GM21390 (cell line): ENCODE results near the gene GPT2.
"Not testable (repeated sequence)": the region's sequence is repeated elsewhere in the genome, so short reads cannot be mapped to it uniquely, and the experiment has no call there.

Source experiments
- ATAC-seq: cut with Tn5 transposase; IDR thresholded peaks from one replicate; pipeline ENCODE4 v1.9.1; 2021; ENCODE audit not compliant: unreplicated experiment

The GPT2 gene

GRCh38 chr16:46862555-46863447 is 21.4 kb upstream of the GPT2 start:
- no peak for ATAC-seq

- no peak for ATAC-seq
These were observed 17.9 kb upstream of the GPT2 start for GRCh38 chr16:46866286-46866685.

- ATAC-seq: not testable (repeated sequence)
These were observed 16.7 kb upstream of the GPT2 start for GRCh38 chr16:46867486-46867885.

- not testable (repeated sequence) for ATAC-seq
These were observed 15.3 kb upstream of the GPT2 start for GRCh38 chr16:46868891-46869290.

- ATAC-seq: no peak
These were observed 12.6 kb upstream of the GPT2 start for GRCh38 chr16:46871597-46871996.

GRCh38 chr16:46873201-46873600 is 11.0 kb upstream of the GPT2 start:
- no peak for ATAC-seq

GRCh38 chr16:46875243-46875642 is 8.9 kb upstream of the GPT2 start:
- no peak for ATAC-seq

GRCh38 chr16:46882304-46882939 is 1.7 kb upstream of the GPT2 start:
- no peak for ATAC-seq

GRCh38 chr16:46882940-46883307 is 1.2 kb upstream of the GPT2 start:
- ATAC-seq: no peak

GRCh38 chr16:46883353-46883689 is 841 bp upstream of the GPT2 start:
- ATAC-seq: no peak

- ATAC-seq: peak; percentile 13
These were observed 541 bp downstream of the GPT2 start for GRCh38 chr16:46884513-46885293.

GRCh38 chr16:46885960-46886763 is 2.0 kb downstream of the GPT2 start:
- ATAC-seq: no peak

- ATAC-seq: no peak
These were observed 2.8 kb downstream of the GPT2 start for GRCh38 chr16:46886764-46887523.

- ATAC-seq: no peak
These were observed 3.3 kb downstream of the GPT2 start for GRCh38 chr16:46887524-46887854.

- no peak for ATAC-seq
These were observed 5.2 kb downstream of the GPT2 start for GRCh38 chr16:46889245-46889941.

- ATAC-seq: no peak
These were observed 5.8 kb downstream of the GPT2 start for GRCh38 chr16:46889942-46890300.

- ATAC-seq: no peak
These were observed 7.7 kb downstream of the GPT2 start for GRCh38 chr16:46891910-46892309.

- ATAC-seq: no peak
These were observed 10.0 kb downstream of the GPT2 start for GRCh38 chr16:46894036-46894672.
